Endothelial cell of umbilical vein (primary cell): Measurements from ENCODE around the gene OR1I1. TPM values are rescaled to one million over a fixed set of nuclear protein-coding genes. Genes with fewer than 3 reads are reported as not detected.

Source experiments
- polyA plus RNA-seq, 4 experiments: library from polyadenylated mRNA; depleted of rRNA in 3 of 4; stranded (reverse) in 3 of 4; unstranded in 1 of 4; fragments of >200 nt; gene quantifications; 2 replicates each; pipeline versions ENCODE4 v1.2.1 to v1.2.3, GENCODE V29; 2011 to 2012; ENCODE audit warnings: missing spikeins in 1 of 4
- total RNA-seq: library from RNA; stranded (reverse); gene quantifications from 2 replicates; pipeline ENCODE4 v1.2.3, GENCODE V29; 2021

Gene OR1I1
- total and polyA plus RNA-seq, 2 donors (not counting 3 experiments of a cell fraction or from before 2014, with no cell fraction given) = not detected

Other genes starting within 250 kb of the OR1I1 start
- not detected in 2 replicates for gene OR7A5, start 247.0 kb upstream of the OR1I1 start, total RNA-seq
- gene OR7A5, start 247.0 kb upstream of the OR1I1 start, polyA plus RNA-seq = not detected in 2 replicates
- not detected in 2 replicates for gene OR7C1, start 247.0 kb upstream of the OR1I1 start, total RNA-seq
- not detected in 2 replicates for gene OR7C1, start 247.0 kb upstream of the OR1I1 start, polyA plus RNA-seq
- gene OR7A10, start 233.3 kb upstream of the OR1I1 start, total RNA-seq = not detected in 2 replicates
- gene OR7A10, start 233.3 kb upstream of the OR1I1 start, polyA plus RNA-seq = not detected in 2 replicates
- not detected in 2 replicates for gene OR7A17, start 196.1 kb upstream of the OR1I1 start, total RNA-seq
- gene OR7A17, start 196.1 kb upstream of the OR1I1 start, polyA plus RNA-seq = not detected in 2 replicates
- not detected in 2 replicates for gene OR7C2, start 140.7 kb upstream of the OR1I1 start, total RNA-seq
- gene OR7C2, start 140.7 kb upstream of the OR1I1 start, polyA plus RNA-seq = not detected in 2 replicates
- not detected in 2 replicates for gene SLC1A6, start 102.3 kb upstream of the OR1I1 start, total RNA-seq
- gene SLC1A6, start 102.3 kb upstream of the OR1I1 start, polyA plus RNA-seq = not detected in 2 replicates
- not detected in 2 replicates for gene CASP14, start 32.7 kb upstream of the OR1I1 start, total RNA-seq
- not detected in 2 replicates for gene CASP14, start 32.7 kb upstream of the OR1I1 start, polyA plus RNA-seq
- gene SYDE1, start 25.2 kb downstream of the OR1I1 start, total RNA-seq = 35.3 and 38.2 TPM in 2 replicates
- gene SYDE1, start 25.2 kb downstream of the OR1I1 start, polyA plus RNA-seq = 33.1 and 40.1 TPM in 2 replicates
- gene NOTCH3, start 118.8 kb downstream of the OR1I1 start, total RNA-seq = 1.2 and 1.5 TPM in 2 replicates
- 0.63 and 0.67 TPM in 2 replicates for gene NOTCH3, start 118.8 kb downstream of the OR1I1 start, polyA plus RNA-seq
- gene EPHX3, start 150.2 kb downstream of the OR1I1 start, total RNA-seq = 0.55 and 0.58 TPM in 2 replicates
- gene EPHX3, start 150.2 kb downstream of the OR1I1 start, polyA plus RNA-seq = 0.56 and 0.70 TPM in 2 replicates